SJSA1 (cell line): ENCODE results near the gene APPL2. TPM values are rescaled to one million over a fixed set of nuclear protein-coding genes. Genes with fewer than 3 reads are reported as not detected.

Source experiments
- DNase-seq, 2 experiments: peaks; one replicate each; pipeline ENCODE4 v3.0.0-alpha.2; 2015 to 2020; ENCODE audit warnings: low spot score in 2 of 2, low read depth in 1 of 2
- H3K27ac ChIP-seq: fragments of 250-450 bp; sonication (Bioruptor Pico); 2 replicates; pipeline ENCODE4 v1.5.1; 2020; ENCODE audit warnings: mild to moderate bottlenecking, moderate library complexity
- H3K27me3 ChIP-seq: fragments of 250-450 bp; sonication (Bioruptor Pico); replicated peaks from 2 replicates; pipeline ENCODE4 v1.5.1; 2020; ENCODE audit warnings: mild to moderate bottlenecking, moderate library complexity
- H3K36me3 ChIP-seq: fragments of 250-450 bp; sonication (Bioruptor Pico); 2 replicates; pipeline ENCODE4 v1.5.1; 2020; ENCODE audit warnings: mild to moderate bottlenecking
- H3K4me1 ChIP-seq: fragments of 250-450 bp; sonication (Bioruptor Pico); replicated peaks from 2 replicates; pipeline ENCODE4 v1.6.1; 2021; ENCODE audit warnings: mild to moderate bottlenecking
- H3K4me3 ChIP-seq: fragments of 250-450 bp; sonication (Bioruptor Pico); 2 replicates; pipeline ENCODE4 v1.5.1; 2020; ENCODE audit warnings: mild to moderate bottlenecking
- H3K9me3 ChIP-seq: fragments of 250-450 bp; sonication (Bioruptor Pico); replicated peaks from 2 replicates; pipeline ENCODE4 v1.5.1; 2020; ENCODE audit warnings: mild to moderate bottlenecking
- total RNA-seq: library from RNA; depleted of rRNA; stranded (reverse); fragments of >200 nt; shearing (Covaris generic); gene quantifications from 2 replicates; pipeline ENCODE4 v1.2.3, GENCODE V29; 2014

APPL2 gene
- total RNA-seq, 1 experiment from 2014 or later, result 519 TPM

DNA sequence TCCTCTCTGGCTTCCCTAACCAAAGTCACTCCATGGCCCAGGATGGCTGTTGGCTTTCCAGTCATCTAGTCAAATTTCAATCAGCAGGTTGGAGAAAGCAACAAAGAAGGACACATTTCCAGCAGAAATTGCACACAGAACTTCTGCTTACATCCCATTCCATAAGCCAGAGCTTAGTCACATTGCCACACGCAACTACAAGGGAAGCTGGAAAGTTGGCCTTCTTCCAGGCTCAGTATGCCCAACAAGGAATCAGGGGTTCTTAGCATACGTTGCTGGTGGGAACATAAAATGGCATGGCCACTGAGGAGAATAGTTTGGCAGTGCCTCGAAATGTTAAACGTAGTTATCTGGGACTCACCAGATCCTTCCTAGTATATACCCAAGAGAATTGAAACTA is 9.3 kb upstream of the APPL2 start:
- peaks cover 7% of the 10 kb centered on the region for H3K9me3 ChIP-seq

DNA sequence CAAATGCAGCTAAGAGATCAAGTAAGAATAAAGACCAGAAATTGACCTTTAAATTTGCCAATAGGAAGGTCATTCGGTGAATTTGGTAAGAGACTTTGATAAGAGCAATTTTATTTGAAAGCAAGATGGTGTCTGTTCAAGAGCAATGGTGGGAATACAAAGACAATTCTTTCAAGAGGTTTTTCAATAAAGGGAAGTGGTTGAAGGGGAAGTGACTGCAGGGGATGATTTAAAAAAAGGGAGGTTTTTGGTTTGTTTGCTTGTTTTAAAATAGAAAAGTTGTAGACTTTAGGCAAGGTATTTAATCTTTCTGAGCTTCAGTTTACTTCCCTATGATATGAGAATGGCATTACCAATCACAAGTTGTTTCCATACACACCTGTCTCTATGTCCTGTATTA is 4.3 kb upstream of the APPL2 start:
- peaks cover 2% of the 10 kb centered on the region for H3K9me3 ChIP-seq

More for the DNA sequence above, 9.3 kb upstream of the APPL2 start:
- DNase-seq, result peak in 1 of 2 experiments; percentile 89
- Histone ChIP-seq H3K36me3 (peaks cover 3% of the 10 kb centered on the region; the same call in 1 of the 2 replicates), H3K27me3 (no peaks in the 10 kb centered on the region), H3K27ac (no peak overlapping the region), H3K4me1 (peaks cover 9% of the 10 kb centered on the region), H3K4me3 (no peak overlapping the region)

DNA sequence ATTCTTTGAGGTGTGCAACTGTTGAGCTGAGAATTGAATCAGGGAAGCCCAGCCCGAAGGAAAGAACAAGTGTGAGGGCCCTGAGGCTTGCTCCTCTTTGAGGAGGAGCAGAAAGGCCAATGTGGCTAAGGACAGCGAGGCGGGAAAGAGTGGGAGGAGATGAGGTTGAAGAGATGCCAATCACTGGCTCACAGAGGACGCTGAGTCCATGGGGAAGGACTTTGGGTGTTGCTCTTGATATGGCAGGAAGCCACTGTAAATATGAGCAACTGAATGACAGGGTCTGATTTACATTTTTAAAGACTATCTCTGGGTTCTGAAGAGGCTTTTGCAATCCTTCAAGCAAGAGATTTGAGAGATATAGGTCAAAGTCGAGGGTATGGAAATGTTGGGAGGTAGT is 3.3 kb upstream of the APPL2 start:
- H3K27me3 ChIP-seq, result no peaks in the 10 kb centered on the region
- no peak overlapping the region for H3K27ac ChIP-seq
- H3K36me3 ChIP-seq, result peaks cover 16% of the 10 kb centered on the region
- no peak overlapping the region for H3K4me3 ChIP-seq
- peaks cover 19% of the 10 kb centered on the region for H3K4me1 ChIP-seq
- DNase-seq, result peak in 1 of 2 experiments; percentile 80
- H3K9me3 ChIP-seq, result no peaks in the 10 kb centered on the region; the same call in 1 of the 2 replicates

More for the DNA sequence above, 4.3 kb upstream of the APPL2 start:
- no peak for DNase-seq
- no peak overlapping the region for H3K27ac ChIP-seq
- H3K4me3 ChIP-seq, result no peak overlapping the region
- peaks cover 14% of the 10 kb centered on the region for H3K4me1 ChIP-seq
- peaks cover 7% of the 10 kb centered on the region for H3K36me3 ChIP-seq
- H3K27me3 ChIP-seq, result no peaks in the 10 kb centered on the region

DNA sequence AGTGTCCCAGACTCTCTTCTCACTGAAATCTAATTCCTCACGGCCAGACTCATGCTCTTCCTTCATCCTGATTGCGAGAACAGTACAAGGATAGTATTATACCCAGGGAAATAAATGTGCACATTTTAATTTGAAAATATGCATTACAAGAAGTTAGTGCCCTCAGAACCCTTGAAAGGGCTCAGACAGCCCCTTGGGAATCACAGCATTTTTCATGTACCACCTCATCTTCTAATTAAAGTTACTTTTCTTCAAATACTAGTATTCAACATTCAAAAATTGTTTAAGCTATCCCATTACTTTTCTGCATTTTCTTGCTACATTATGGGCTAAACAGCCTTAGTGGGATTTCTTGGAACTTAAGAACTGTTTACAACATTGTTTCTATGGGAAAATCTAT is 1.7 kb upstream of the APPL2 start:
- no peaks in the 10 kb centered on the region for H3K27me3 ChIP-seq
- H3K4me3 ChIP-seq, result no peak overlapping the region

DNA sequence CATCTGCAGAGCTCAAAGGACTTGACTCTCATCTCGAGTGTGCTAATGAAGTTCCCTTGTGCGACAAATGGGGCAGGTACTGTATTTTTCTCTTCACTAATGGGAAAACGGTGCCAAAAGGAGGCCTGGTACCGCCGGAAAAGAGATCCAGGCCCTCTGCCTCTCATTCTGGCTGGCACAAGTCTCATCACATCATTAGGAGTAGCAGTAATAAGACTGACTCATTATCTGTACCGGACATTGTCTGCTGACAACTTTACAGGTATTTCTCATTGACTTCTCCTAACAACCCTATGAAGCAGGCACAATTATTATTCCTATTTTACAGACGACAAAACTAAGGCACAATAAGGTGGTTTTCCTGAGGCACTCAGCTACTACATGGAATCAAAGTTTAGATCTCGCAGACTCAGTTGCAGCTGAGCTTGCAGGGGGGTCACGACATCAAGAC is 668 bp downstream of the APPL2 start:
- no peaks in the 10 kb centered on the region for H3K9me3 ChIP-seq
- peak overlapping the region; percentile 96 for H3K27ac ChIP-seq
- H3K27me3 ChIP-seq, result no peaks in the 10 kb centered on the region
- peak in 1 of 2 experiments; percentile 89 for DNase-seq
- H3K36me3 ChIP-seq, result peaks cover 54% of the 10 kb centered on the region
- peaks cover 56% of the 10 kb centered on the region for H3K4me1 ChIP-seq
- H3K4me3 ChIP-seq, result peak overlapping the region; percentile 89

More for the DNA sequence above, 1.7 kb upstream of the APPL2 start:
- peak in 1 of 2 experiments; percentile 56 for DNase-seq
- Histone ChIP-seq H3K36me3 (peaks cover 32% of the 10 kb centered on the region), H3K4me1 (peaks cover 35% of the 10 kb centered on the region), H3K27ac (no peak overlapping the region), H3K9me3 (no peaks in the 10 kb centered on the region; the same call in 1 of the 2 replicates)

DNA sequence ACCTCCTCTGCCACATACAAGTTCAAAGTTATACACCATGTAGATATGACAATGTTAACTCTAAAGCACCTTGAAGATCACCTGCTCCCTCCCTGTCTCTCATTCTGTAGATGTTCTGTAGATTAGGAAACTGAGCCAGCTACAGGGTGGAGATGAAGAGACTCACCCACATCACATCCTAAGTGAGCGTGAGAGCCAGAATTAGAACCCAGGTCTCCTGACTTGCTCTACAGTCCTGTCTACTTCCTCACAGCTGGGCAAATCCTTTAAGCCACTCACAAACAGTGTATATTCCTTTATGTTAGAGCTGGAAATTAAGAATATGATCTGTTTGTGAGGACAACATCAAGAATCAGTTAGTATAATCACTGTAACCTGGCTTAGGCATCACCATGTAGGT is 1.8 kb downstream of the APPL2 start:
- Histone ChIP-seq H3K27ac (peak overlapping the region; percentile 96; the same call in 1 of the 2 replicates), H3K27me3 (no peaks in the 10 kb centered on the region), H3K4me3 (peak overlapping the region; percentile 89), H3K36me3 (peaks cover 65% of the 10 kb centered on the region), H3K9me3 (no peaks in the 10 kb centered on the region), H3K4me1 (peaks cover 68% of the 10 kb centered on the region)
- peak in 1 of 2 experiments; percentile 72 for DNase-seq

DNA sequence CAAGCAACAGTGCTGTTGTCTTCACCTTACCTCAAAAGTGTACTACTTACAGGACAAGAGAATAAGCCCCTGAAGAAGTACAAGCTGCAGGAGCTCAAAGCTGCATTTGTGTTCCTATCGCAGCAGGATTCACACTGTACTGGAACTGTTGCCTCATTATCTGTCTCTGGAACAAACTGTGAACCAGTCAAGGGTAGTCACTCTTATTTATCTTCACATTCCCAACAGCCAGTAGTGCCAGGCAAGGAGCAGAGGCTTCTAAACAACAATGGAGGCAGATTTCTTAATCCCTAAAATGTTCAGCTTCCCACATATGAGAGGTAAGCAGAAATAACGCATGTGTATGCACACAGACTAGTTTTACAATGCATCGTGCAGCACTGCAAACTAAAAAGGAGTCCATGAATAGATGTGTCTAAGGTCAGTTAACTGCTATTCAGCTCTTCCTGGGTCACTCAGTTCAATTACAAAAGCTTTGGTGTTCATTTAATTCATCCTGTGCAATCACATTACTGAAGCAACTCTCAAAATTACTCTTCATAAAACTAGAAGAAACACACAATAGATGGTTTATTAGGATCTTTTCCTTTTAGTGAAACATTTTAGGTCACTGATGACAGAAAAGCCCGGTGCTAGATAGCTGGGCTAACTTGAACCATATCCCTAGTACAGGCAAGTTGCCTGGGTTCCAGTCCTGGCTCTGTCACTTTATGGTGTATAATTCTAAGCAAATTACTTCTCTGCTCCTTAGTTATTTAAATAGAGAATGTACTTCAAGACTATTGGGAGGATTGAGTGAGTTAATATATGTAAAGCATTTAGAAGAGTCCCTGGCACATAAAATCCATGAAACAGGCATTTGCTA is 2.7 kb downstream of the APPL2 start:
- H3K36me3 ChIP-seq, result peaks cover 72% of the 10 kb centered on the region
- no peaks in the 10 kb centered on the region for H3K27me3 ChIP-seq
- no peaks in the 10 kb centered on the region for H3K9me3 ChIP-seq
- peak in 1 of 2 experiments; percentile 72 for DNase-seq
- H3K27ac ChIP-seq, result no peak overlapping the region
- H3K4me3 ChIP-seq, result no peak overlapping the region
- H3K4me1 ChIP-seq, result peaks cover 77% of the 10 kb centered on the region

DNA sequence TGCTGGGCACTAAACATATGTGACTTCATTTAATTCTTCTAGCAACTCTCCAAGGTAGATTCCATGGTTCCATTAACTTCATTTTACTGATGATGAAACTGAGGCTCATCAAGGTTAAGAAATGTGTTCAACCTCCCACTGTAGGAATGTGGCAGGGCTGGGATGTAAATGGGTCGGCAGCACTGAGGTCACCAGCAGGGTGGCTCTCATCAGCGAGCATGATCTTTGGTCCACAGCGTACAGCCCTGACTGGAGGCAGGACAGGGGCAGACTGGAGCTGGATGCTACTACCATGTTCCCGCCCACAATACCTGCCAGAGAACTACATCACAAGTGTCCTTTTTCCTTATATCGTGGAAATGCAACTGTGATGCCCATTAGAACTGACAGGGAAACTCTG is 4.6 kb downstream of the APPL2 start:
- Histone ChIP-seq H3K4me3 (no peak overlapping the region), H3K4me1 (peaks cover 89% of the 10 kb centered on the region), H3K27me3 (no peaks in the 10 kb centered on the region), H3K9me3 (no peaks in the 10 kb centered on the region), H3K27ac (no peak overlapping the region), H3K36me3 (peaks cover 91% of the 10 kb centered on the region)
- peak in 1 of 2 experiments; percentile 88 for DNase-seq

DNA sequence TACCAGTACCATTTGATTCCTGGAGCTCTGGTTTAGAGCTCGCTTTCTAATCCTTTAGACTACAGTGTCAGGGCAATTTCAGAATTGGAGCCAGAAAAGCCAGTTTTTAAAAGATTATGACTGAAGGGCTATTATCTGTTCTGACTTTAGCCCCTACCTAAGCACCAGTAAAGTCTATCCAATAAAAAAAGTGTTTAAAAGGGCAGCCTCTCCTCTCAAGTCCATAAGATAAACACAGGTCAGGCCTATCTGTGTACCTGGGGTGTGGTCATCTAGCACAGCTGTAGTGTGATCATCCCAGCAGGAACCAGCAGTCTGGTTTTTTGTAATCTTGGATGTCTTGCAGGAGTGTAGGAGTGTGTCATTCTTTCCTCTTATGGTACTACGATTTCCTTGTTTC is 6.6 kb downstream of the APPL2 start:
- H3K27me3 ChIP-seq, result no peaks in the 10 kb centered on the region
- no peaks in the 10 kb centered on the region for H3K9me3 ChIP-seq
- DNase-seq, result peak; percentile 81 to 88
- peaks cover 96% of the 10 kb centered on the region for H3K36me3 ChIP-seq
- H3K4me1 ChIP-seq, result peaks cover 86% of the 10 kb centered on the region
- no peak overlapping the region for H3K4me3 ChIP-seq
- H3K27ac ChIP-seq, result peak overlapping the region; percentile 47

DNA sequence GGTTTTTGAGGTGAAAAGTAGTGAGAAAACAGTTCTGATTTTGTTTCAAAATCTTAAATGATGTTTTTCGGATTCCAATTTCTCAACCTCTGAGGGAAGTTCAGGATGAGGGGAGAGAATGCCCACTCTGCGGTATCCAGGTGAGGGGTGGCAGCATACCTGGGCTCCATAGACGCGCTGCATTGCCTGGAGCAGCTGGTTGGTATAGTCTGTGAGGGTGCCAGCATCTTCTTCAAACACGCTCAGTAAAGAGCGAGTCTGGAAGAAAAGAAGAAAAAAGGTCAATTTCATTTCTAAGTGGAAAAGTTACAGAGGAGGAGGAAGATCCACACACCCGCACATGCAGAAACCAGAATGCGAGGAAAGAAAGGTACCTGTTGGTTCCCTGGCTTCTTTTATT is 7.0 kb downstream of the APPL2 start:
- H3K27me3 ChIP-seq, result no peaks in the 10 kb centered on the region
- DNase-seq, result peak in 1 of 2 experiments; percentile 80
- H3K9me3 ChIP-seq, result no peaks in the 10 kb centered on the region
- H3K36me3 ChIP-seq, result peaks cover 96% of the 10 kb centered on the region
- H3K4me1 ChIP-seq, result peaks cover 82% of the 10 kb centered on the region
- peak overlapping the region; percentile 47 for H3K27ac ChIP-seq
- no peak overlapping the region for H3K4me3 ChIP-seq

DNA sequence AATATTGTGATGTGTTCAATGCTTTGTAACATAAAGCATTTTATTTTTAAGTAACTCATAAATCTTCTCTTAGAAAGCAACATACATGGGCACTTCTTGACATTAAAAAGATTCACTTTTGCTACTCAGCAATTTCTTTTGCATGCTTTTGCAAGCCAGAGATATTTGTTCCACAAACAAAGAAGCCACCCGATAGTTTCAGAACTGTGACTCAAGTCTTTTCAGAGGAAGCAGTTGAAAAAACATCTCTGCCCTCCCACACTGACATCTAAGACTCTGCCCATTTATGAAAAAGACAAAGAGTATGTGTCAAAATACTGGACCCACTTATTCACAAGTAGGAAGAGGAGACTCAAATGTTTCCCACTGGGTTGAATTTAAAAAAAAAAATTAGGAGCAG is 7.5 kb downstream of the APPL2 start:
- H3K27me3 ChIP-seq, result no peaks in the 10 kb centered on the region
- peak overlapping the region; percentile 47 for H3K27ac ChIP-seq
- no peaks in the 10 kb centered on the region for H3K9me3 ChIP-seq
- no peak overlapping the region for H3K4me3 ChIP-seq
- peaks cover 78% of the 10 kb centered on the region for H3K4me1 ChIP-seq
- H3K36me3 ChIP-seq, result peaks cover 96% of the 10 kb centered on the region
- DNase-seq, result peak; percentile 97 to 100

DNA sequence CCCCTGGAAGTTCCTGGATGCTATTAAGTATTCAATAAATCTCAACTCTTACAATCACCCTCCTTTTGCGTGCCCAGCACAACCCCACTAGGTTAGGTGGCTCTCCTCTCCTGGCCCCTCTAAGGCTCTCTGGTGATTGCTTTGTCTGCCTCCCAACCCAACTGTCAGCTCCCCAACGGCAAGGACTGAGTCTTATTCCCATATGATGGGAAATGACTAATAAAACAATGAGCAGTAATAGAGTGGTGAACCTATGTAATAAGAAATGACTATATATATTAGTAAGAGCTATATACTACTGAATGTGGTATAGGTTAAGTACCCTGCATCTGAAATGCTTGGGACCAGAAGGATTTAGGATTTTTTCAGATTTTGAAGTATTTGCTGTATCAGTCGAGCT is 8.1 kb downstream of the APPL2 start:
- Histone ChIP-seq H3K27me3 (no peaks in the 10 kb centered on the region), H3K9me3 (no peaks in the 10 kb centered on the region), H3K4me1 (peaks cover 71% of the 10 kb centered on the region), H3K27ac (peak overlapping the region; percentile 47), H3K36me3 (peaks cover 96% of the 10 kb centered on the region), H3K4me3 (no peak overlapping the region)
- DNase-seq, result peak; percentile 85 to 87

DNA sequence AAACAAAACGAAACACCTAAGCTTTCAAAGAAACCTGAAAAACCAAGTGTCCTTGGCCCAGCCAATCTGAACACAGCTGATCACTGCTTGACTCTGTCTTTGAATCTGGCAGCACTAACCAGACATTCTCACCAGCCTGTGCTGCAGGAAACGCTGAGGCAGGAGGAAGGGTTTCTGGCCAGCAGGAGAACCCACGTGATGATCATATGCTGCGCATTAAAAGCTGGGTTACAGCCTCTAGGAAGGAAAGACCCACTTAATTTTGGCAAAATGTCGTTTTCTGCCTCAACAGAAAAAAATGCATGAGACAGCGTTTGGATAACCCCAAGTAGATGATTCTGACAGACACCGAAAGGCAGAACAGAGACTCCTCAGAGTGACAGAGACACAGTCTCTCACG is 9.8 kb downstream of the APPL2 start:
- Histone ChIP-seq H3K4me1 (peaks cover 62% of the 10 kb centered on the region), H3K4me3 (no peak overlapping the region), H3K27ac (peak overlapping the region; percentile 37), H3K36me3 (peaks cover 98% of the 10 kb centered on the region), H3K9me3 (no peaks in the 10 kb centered on the region), H3K27me3 (no peaks in the 10 kb centered on the region)
- DNase-seq, result peak; percentile 100

DNA sequence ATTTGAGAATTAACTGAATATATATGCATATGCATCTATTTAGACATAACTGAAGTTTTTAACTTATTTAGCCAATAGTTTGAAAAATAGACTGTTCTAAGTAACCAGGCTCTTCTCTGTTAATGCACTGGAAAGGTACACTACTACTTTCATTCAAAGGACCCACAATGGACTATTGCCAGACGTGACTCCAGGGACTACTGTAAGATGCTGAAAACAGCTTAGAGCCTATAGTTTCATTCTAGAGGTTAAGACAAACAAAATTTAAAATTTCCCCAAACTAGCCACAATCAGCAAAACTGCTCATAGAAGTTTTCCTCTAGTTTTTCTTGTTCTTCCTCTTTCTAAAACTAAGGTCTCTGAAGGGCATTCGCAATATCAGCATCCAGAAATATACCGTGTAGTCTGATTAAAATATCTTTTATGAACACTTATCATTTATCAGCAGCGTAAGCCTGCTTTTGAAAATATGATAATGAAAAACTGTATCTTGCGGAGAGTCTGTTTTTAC is 10.4 kb downstream of the APPL2 start:
- peaks cover 62% of the 10 kb centered on the region for H3K4me1 ChIP-seq
- peak in 1 of 2 experiments; percentile 56 for DNase-seq
- peak overlapping the region; percentile 37 for H3K27ac ChIP-seq
- no peaks in the 10 kb centered on the region for H3K27me3 ChIP-seq
- H3K36me3 ChIP-seq, result peaks cover 98% of the 10 kb centered on the region
- H3K4me3 ChIP-seq, result no peak overlapping the region
- no peaks in the 10 kb centered on the region for H3K9me3 ChIP-seq
